A673 (cell line): ENCODE measurements around the gene TMEM158. TPM values are rescaled to one million over a fixed set of nuclear protein-coding genes. Genes with fewer than 3 reads are reported as not detected.

ENCODE experiments used
- BruUV-seq: library from RNA; stranded (reverse); fragments of 400-500 nt; replicated peaks from 2 replicates; lab custom pipeline; 2021; lab: Mats Ljungman, UMichigan
- CTCF ChIA-PET: fragments of 300-600 bp; sonication (Branson Sonifier 250); formaldehyde crosslinking; loops from one replicate; lab custom pipeline; 2022; ENCODE audit warnings: antibody characterized with exemption; lab: Charles Lee
- POLR2A ChIA-PET: fragments of 300-600 bp; sonication (Branson Sonifier 250); formaldehyde crosslinking; loops from one replicate; lab custom pipeline; 2022; ENCODE audit warnings: antibody characterized with exemption; ENCODE audit not compliant: low non-redundant PET; lab: Charles Lee
- DNase-seq: peaks from one replicate; pipeline ENCODE4 v3.0.0-alpha.2; 2015; ENCODE audit warnings: low spot score
- H3K27ac ChIP-seq: fragments of 200-600 bp; sonication (generic); 2 replicates; pipeline ENCODE4 v1.5.1; 2016; ENCODE audit warnings: mixed run types, low read depth, mild to moderate bottlenecking, mixed read lengths, antibody characterized with exemption, low read length; ENCODE audit not compliant: poor library complexity, severe bottlenecking
- H3K27me3 ChIP-seq: fragments of 200-600 bp; sonication (generic); replicated peaks from 2 replicates; pipeline ENCODE4 v1.6.1; 2017; ENCODE audit warnings: mixed run types, low read depth, mild to moderate bottlenecking, mixed read lengths, antibody characterized with exemption, low read length; ENCODE audit not compliant: insufficient read depth, poor library complexity
- H3K36me3 ChIP-seq: fragments of 200-600 bp; sonication (generic); 2 replicates; pipeline ENCODE4 v1.6.1; 2016; ENCODE audit warnings: mixed run types, mild to moderate bottlenecking, mixed read lengths, antibody characterized with exemption, low read length; ENCODE audit not compliant: insufficient read depth, poor library complexity, severe bottlenecking
- H3K4me1 ChIP-seq: fragments of 200-600 bp; sonication (generic); 2 replicates; pipeline ENCODE4 v1.6.1; 2017; ENCODE audit warnings: mixed run types, mild to moderate bottlenecking, mixed read lengths, antibody characterized with exemption, low read length; ENCODE audit not compliant: insufficient read depth, poor library complexity, severe bottlenecking
- H3K4me3 ChIP-seq: fragments of 200-600 bp; sonication (generic); 2 replicates; pipeline ENCODE4 v1.5.1; 2016; ENCODE audit warnings: low read depth, mixed run types, mild to moderate bottlenecking, mixed read lengths, low read length; ENCODE audit not compliant: poor library complexity, severe bottlenecking
- H3K9me3 ChIP-seq: fragments of 200-600 bp; sonication (generic); 2 replicates; pipeline ENCODE4 v1.6.1; 2016; ENCODE audit warnings: mixed run types, low read depth, mild to moderate bottlenecking, mixed read lengths, antibody characterized with exemption, low read length; ENCODE audit not compliant: poor library complexity, severe bottlenecking
- CTCF ChIP-seq: fragments of 300-800, 200-600 bp; sonication (generic); conservative IDR thresholded peaks from 2 replicates; pipeline ENCODE4 v1.5.1; 2017; ENCODE audit warnings: low read depth, mild to moderate bottlenecking, antibody characterized with exemption, low read length, moderate library complexity, mixed read lengths
- EZH2 ChIP-seq: fragments of 200-600 bp; sonication (generic); IDR thresholded peaks from 2 replicates; pipeline ENCODE4 v1.6.1; 2017; ENCODE audit warnings: borderline replicate concordance, low read depth, mild to moderate bottlenecking, mixed read lengths, antibody characterized with exemption, low read length; ENCODE audit not compliant: poor library complexity, severe bottlenecking
- intact Hi-C: fragments of 100-400 bp; cut with micrococcal nuclease; formaldehyde crosslinking; loops from one replicate; pipeline ENCODE4 v1.10.0; 2022; ENCODE audit not compliant: unreplicated experiment
- total RNA-seq: library from RNA; stranded (reverse); gene quantifications from 2 replicates; pipeline ENCODE4 v1.2.3, GENCODE V29; 2021

Gene TMEM158
- total RNA-seq, 1 experiment from 2014 or later: 6.1 TPM

- ChIA-PET CTCF (no interaction called here), POLR2A (no interaction called here)
- Histone ChIP-seq H3K4me1 (no peaks in the 10 kb centered on the region), H3K36me3 (no peaks in the 10 kb centered on the region), H3K27ac (no peak overlapping the region), H3K27me3 (no peaks in the 10 kb centered on the region), H3K4me3 (no peak overlapping the region), H3K9me3 (no peaks in the 10 kb centered on the region)
- TF ChIP-seq EZH2: no peak
- TF ChIP-seq CTCF: no peak
- intact Hi-C loops: no loop called here
- BruUV-seq: no TSS peak
- no peak for DNase-seq
Observed at GRCh38 chr3:45267097-45267496, 41.0 kb upstream of the TMEM158 start.

- no peak overlapping the region for H3K4me3 ChIP-seq
- no TSS peak for BruUV-seq
- ChIA-PET CTCF (no interaction called here), POLR2A (no interaction called here)
- no peak for DNase-seq
- no peaks in the 10 kb centered on the region for H3K36me3 ChIP-seq
- TF ChIP-seq EZH2: no peak
- no peak for TF ChIP-seq CTCF
- H3K4me1 ChIP-seq: no peaks in the 10 kb centered on the region
- H3K9me3 ChIP-seq: no peaks in the 10 kb centered on the region
- intact Hi-C loops: no loop called here
- H3K27me3 ChIP-seq: no peaks in the 10 kb centered on the region
- no peak overlapping the region for H3K27ac ChIP-seq
Observed at GRCh38 chr3:45261333-45262110, 35.4 kb upstream of the TMEM158 start.

- ChIA-PET POLR2A (interaction anchor here (0.6 kb wide), 1 partner anchor 183 kb away, joined by 4 read pairs; no protein-coding TSS in a partner anchor), CTCF (interaction anchor here (0.5 kb wide), 1 partner anchor 180 kb away, joined by 4 read pairs; no protein-coding TSS in a partner anchor)
- no peak overlapping the region for H3K4me3 ChIP-seq
- no peaks in the 10 kb centered on the region for H3K9me3 ChIP-seq
- H3K36me3 ChIP-seq: no peaks in the 10 kb centered on the region
- no peak for DNase-seq
- TF ChIP-seq CTCF (no peak), EZH2 (no peak)
- H3K27me3 ChIP-seq: no peaks in the 10 kb centered on the region
- no peaks in the 10 kb centered on the region for H3K4me1 ChIP-seq
- no peak overlapping the region for H3K27ac ChIP-seq
- intact Hi-C loops: no loop called here
- no TSS peak for BruUV-seq
Observed at GRCh38 chr3:45259133-45259532, 33.0 kb upstream of the TMEM158 start.
